SK-N-SH (cell line): ENCODE measurements around the gene TSHR. TPM values are rescaled to one million over a fixed set of nuclear protein-coding genes. Genes with fewer than 3 reads are reported as not detected.

ENCODE experiments used
- CTCF ChIA-PET: fragments of 300-600, 350-600 bp; formaldehyde crosslinking; extraction: SDS; loops from one replicate; lab custom pipeline; 2021; lab: Yijun Ruan, JAX
- POLR2A ChIA-PET: fragments of 350-600 bp; sonication (Branson Sonifier 250); formaldehyde crosslinking; extraction: SDS; loops from one replicate; lab custom pipeline; 2020; ENCODE audit warnings: antibody characterized with exemption, inconsistent platforms; lab: Yijun Ruan, JAX
- DNase-seq: peaks from one replicate; pipeline ENCODE4 v3.0.0; 2012
- H2AFZ ChIP-seq: fragments of 200-600 bp; sonication (generic); 2 replicates; pipeline ENCODE4 v1.8.1; 2016; ENCODE audit warnings: antibody characterized with exemption, mild to moderate bottlenecking, low read depth
- H3F3A ChIP-seq: fragments of 200-600 bp; sonication (generic); replicated peaks from 2 replicates; pipeline ENCODE3; 2016; ENCODE audit warnings: antibody characterized with exemption, mild to moderate bottlenecking; ENCODE audit not compliant: insufficient read depth
- H3K27ac ChIP-seq, 2 experiments: fragments of 200-500 bp in 1 of 2; fragments of 200-600 bp in 1 of 2; sonication (Bioruptor generic) in 1 of 2; sonication (generic), shearing (Covaris generic) in 1 of 2; 2 replicates each; pipeline versions ENCODE4 v1.5.1 to v1.6.1; 2014 to 2016; ENCODE audit warnings: low read depth in 2 of 2, inconsistent platforms in 1 of 2, low read length in 1 of 2, mild to moderate bottlenecking in 1 of 2, mixed read lengths in 1 of 2
- H3K27me3 ChIP-seq: fragments of 200-600 bp; sonication (generic), shearing (Covaris generic); 2 replicates; pipeline ENCODE4 v1.6.1; 2016; ENCODE audit warnings: mixed run types; ENCODE audit not compliant: insufficient read depth
- H3K36me3 ChIP-seq, 2 experiments: fragments of 200-500 bp in 1 of 2; fragments of 200-600 bp in 1 of 2; sonication (Bioruptor generic) in 1 of 2; sonication (generic) in 1 of 2; replicated peaks in 1 of 2; 2 replicates each; pipeline versions ENCODE3 to v1.5.1; 2014 to 2016; ENCODE audit warnings: low read length in 1 of 2, mild to moderate bottlenecking in 1 of 2; ENCODE audit not compliant: insufficient read depth in 2 of 2, control insufficient read depth in 1 of 2
- H3K4me1 ChIP-seq, 2 experiments: fragments of 200-500 bp in 1 of 2; fragments of 200-600 bp in 1 of 2; sonication (Bioruptor generic) in 1 of 2; sonication (generic), shearing (Covaris generic) in 1 of 2; 2 replicates each; pipeline versions ENCODE4 v1.5.1 to v1.6.1; 2014 to 2016; ENCODE audit warnings: low read depth in 1 of 2, low read length in 1 of 2, mixed run types in 1 of 2; ENCODE audit not compliant: insufficient read depth in 2 of 2, control insufficient read depth in 1 of 2
- H3K4me2 ChIP-seq: fragments of 200-600 bp; sonication (generic), shearing (Covaris generic); 2 replicates; pipeline ENCODE4 v1.6.1; 2017; ENCODE audit warnings: mixed run types
- H3K4me3 ChIP-seq, 2 experiments: fragments of 200-500 bp in 1 of 2; fragments of 200-600 bp in 1 of 2; sonication (Bioruptor generic) in 1 of 2; sonication (generic), shearing (Covaris generic) in 1 of 2; 2 replicates each; pipeline versions ENCODE4 v1.5.1 to v1.8.1; 2014 to 2016; ENCODE audit warnings: low read depth in 2 of 2, inconsistent platforms in 1 of 2, low read length in 1 of 2, mild to moderate bottlenecking in 1 of 2, mixed read lengths in 1 of 2, moderate library complexity in 1 of 2
- H3K79me2 ChIP-seq: fragments of 200-600 bp; sonication (generic); 2 replicates; pipeline ENCODE4 v1.8.1; 2017; ENCODE audit warnings: mild to moderate bottlenecking; ENCODE audit not compliant: insufficient read depth
- H3K9ac ChIP-seq: fragments of 200-600 bp; sonication (generic); 2 replicates; pipeline ENCODE4 v1.6.1; 2017; ENCODE audit warnings: mixed run types
- H3K9me2 ChIP-seq: fragments of 200-600 bp; sonication (generic); 2 replicates; pipeline ENCODE4 v1.6.1; 2017; ENCODE audit warnings: mixed run types
- H3K9me3 ChIP-seq: fragments of 200-600 bp; sonication (generic); 2 replicates; pipeline ENCODE4 v1.6.1; 2017; ENCODE audit warnings: mixed run types, mild to moderate bottlenecking, moderate library complexity
- H4K20me1 ChIP-seq: fragments of 200-600 bp; sonication (generic); 2 replicates; pipeline ENCODE4 v1.6.1; 2017; ENCODE audit warnings: mild to moderate bottlenecking, mixed run types; ENCODE audit not compliant: insufficient read depth
- CTCF ChIP-seq: fragments of 200-600 bp; sonication (generic); IDR thresholded peaks from 2 replicates; pipeline ENCODE4 v1.6.1; 2017; ENCODE audit warnings: antibody characterized with exemption, mild to moderate bottlenecking, moderate library complexity
- EP300 ChIP-seq, 2 experiments: IDR thresholded peaks; 2 replicates each; pipeline versions ENCODE4 v1.4.0 to v1.6.1; 2012; ENCODE audit warnings: borderline replicate concordance in 1 of 2, low read depth in 1 of 2, low read length in 1 of 2
- EZH2phosphoT487 ChIP-seq: fragments of 200-600 bp; sonication (generic); IDR thresholded peaks from 2 replicates; pipeline ENCODE4 v1.6.1; 2017; ENCODE audit warnings: low read depth, mixed run types, mild to moderate bottlenecking, antibody characterized with exemption, moderate library complexity, borderline replicate concordance
- FOSL2 ChIP-seq: IDR thresholded peaks from 2 replicates; pipeline ENCODE4 v1.4.0; 2012; ENCODE audit warnings: low read depth, mild to moderate bottlenecking, moderate library complexity, borderline replicate concordance
- FOXJ3 ChIP-seq: sonication (generic); formaldehyde crosslinking; IDR thresholded peaks from 2 replicates; pipeline ENCODE4 v1.5.1; 2020; ENCODE audit warnings: mild to moderate bottlenecking, missing genetic modification reagents
- GATA2 ChIP-seq: sonication (generic); formaldehyde crosslinking; IDR thresholded peaks from 2 replicates; pipeline ENCODE4 v1.5.0; 2020; ENCODE audit warnings: mild to moderate bottlenecking, missing genetic modification reagents
- MAX ChIP-seq: IDR thresholded peaks from 2 replicates; pipeline ENCODE4 v1.4.0; 2012; ENCODE audit warnings: low read depth
- MEF2A ChIP-seq: IDR thresholded peaks from 2 replicates; pipeline ENCODE4 v1.4.0; 2012; ENCODE audit warnings: low read depth, borderline replicate concordance
- NRF1 ChIP-seq: IDR thresholded peaks from 2 replicates; pipeline ENCODE4 v1.6.1; 2012; ENCODE audit warnings: low read depth, mild to moderate bottlenecking, low read length
- PBX3 ChIP-seq: IDR thresholded peaks from 2 replicates; pipeline ENCODE4; 2012
- POLR2AphosphoS5 ChIP-seq: IDR thresholded peaks from 2 replicates; pipeline ENCODE4 v1.6.1; 2012; ENCODE audit warnings: low read depth, low read length
- RCOR1 ChIP-seq: fragments of 150-350 bp; IDR thresholded peaks from 2 replicates; pipeline ENCODE4 v1.6.1; 2017; ENCODE audit warnings: antibody characterized with exemption, low read length
- REST ChIP-seq: IDR thresholded peaks from 2 replicates; pipeline ENCODE4 v1.6.1; 2012; ENCODE audit warnings: mild to moderate bottlenecking, low read depth, low read length, moderate library complexity
- RXRA ChIP-seq: IDR thresholded peaks from 2 replicates; pipeline ENCODE4 v1.4.0; 2012; ENCODE audit warnings: low read depth, mild to moderate bottlenecking, borderline replicate concordance
- SIN3A ChIP-seq: IDR thresholded peaks from 2 replicates; pipeline ENCODE4 v1.6.1; 2012; ENCODE audit warnings: low read depth, mild to moderate bottlenecking, low read length, moderate library complexity, borderline replicate concordance
- ZBTB33 ChIP-seq: IDR thresholded peaks from 2 replicates; pipeline ENCODE4 v1.4.0; 2012; ENCODE audit warnings: low read depth, borderline replicate concordance
- WGBS: methylation state at CpG from one replicate; pipeline ENCODE4 v1.1.6; 2017; ENCODE audit warnings: low lambda C conversion rate; 5-methylcytosine and 5-hydroxymethylcytosine counted together
- polyA plus RNA-seq, 3 experiments: library from polyadenylated mRNA; depleted of rRNA; stranded (reverse); fragments of >200 nt; gene quantifications; 2 replicates each; pipeline ENCODE4 v1.2.3, GENCODE V29; 2012

Gene TSHR
- polyA plus RNA-seq, 1 of the 3 experiments (the other 2 are of a cell fraction), result not detected

- 0 out of 2 replicates have a peak, but pooled peaks have one; percentile 20 for TF ChIP-seq ZBTB33
- peak; percentile 81 for TF ChIP-seq FOSL2
- TF ChIP-seq PBX3, result 0 out of 2 replicates have a peak, but pooled peaks have one; percentile 15
- TF ChIP-seq CTCF, result peak; percentile 88
- TF ChIP-seq NRF1, result peak; percentile 92
These were observed 214.8 kb downstream of the TSHR start (continued) for GRCh38 chr14:81170104-81170828.

GRCh38 chr14:81170829-81171195, 215.4 kb downstream of the TSHR start:
- H3K79me2 ChIP-seq, result no peaks in the 10 kb centered on the region
- peak overlapping the region; percentile 97 for H3K4me2 ChIP-seq
- peak overlapping the region; percentile 94 to 99 for H3K27ac ChIP-seq
- no peaks in the 10 kb centered on the region for H3K36me3 ChIP-seq
- H3K9me3 ChIP-seq, result no peaks in the 10 kb centered on the region
- peaks cover 3 to 5% of the 10 kb centered on the region in 2 experiments; a peak in 2 of 4 replicates for H3K4me1 ChIP-seq
- POLR2A ChIA-PET, result interaction anchor here (1.3 kb wide), 1 partner anchor 174 kb away, joined by 5 read pairs; no protein-coding TSS in a partner anchor
- H2AFZ ChIP-seq, result no peak overlapping the region; the same call in 1 of the 2 replicates
- DNase-seq, result no peak
- no peak for TF ChIP-seq MAX
- no peak for TF ChIP-seq RCOR1
- TF ChIP-seq RXRA, result no peak
- no peak for TF ChIP-seq REST
- TF ChIP-seq GATA2, result no peak
- TF ChIP-seq FOXJ3 (CRISPR knock-in tag), result no peak
- no peak for TF ChIP-seq EZH2phosphoT487
- no peak for TF ChIP-seq PBX3
- TF ChIP-seq MEF2A, result no peak
- TF ChIP-seq SIN3A, result no peak
- TF ChIP-seq POLR2AphosphoS5, result no peak
- no peak for TF ChIP-seq EP300 (IDR thresholded peaks at IDR 0.05; ENCODE audit: borderline replicate concordance in 1 of 2, low read depth in 1 of 2, low read length in 1 of 2)
- TF ChIP-seq, all 33 proteins: peak for 0
- Histone ChIP-seq H3K4me3 (peak overlapping the region; percentile 79 to 84), H3K9ac (no peak overlapping the region), H4K20me1 (no peaks in the 10 kb centered on the region), H3K9me2 (no peaks in the 10 kb centered on the region), H3F3A (peaks cover 11% of the 10 kb centered on the region), H3K27me3 (no peaks in the 10 kb centered on the region)
- WGBS, result 0% methylated on average over 3 of the region's 3 CpGs
- CTCF ChIA-PET, result interaction anchor here (1.2 to 3.7 kb wide), 17 partner anchors 10 to 294 kb away, joined by 3 to 23 read pairs (median 11); partner anchors contain the start of gene TSHR
